ENCODE measurements around the gene PERP. TPM values are rescaled to one million over a fixed set of nuclear protein-coding genes. Genes with fewer than 3 reads are reported as not detected.
"Not testable (repeated sequence)": the region's sequence is repeated elsewhere in the genome, so short reads cannot be mapped to it uniquely, and the experiment has no call there.

Gene PERP
- total RNA-seq, 6 experiments from 2014 or later, result 40.6 to 53.4 (median 47.9) TPM

- DNase-seq, result no peak
- H3K9me3 Mint-ChIP-seq, result no peaks in the 10 kb centered on the region
- H3K27ac Mint-ChIP-seq, result no peak overlapping the region
- peaks cover 14% of the 10 kb centered on the region for H3K27me3 Mint-ChIP-seq (ENCODE audit: insufficient read depth)
- no peaks in the 10 kb centered on the region for H3K4me1 Mint-ChIP-seq (ENCODE audit: low read depth)
- TF ChIP-seq, protein P1, sequence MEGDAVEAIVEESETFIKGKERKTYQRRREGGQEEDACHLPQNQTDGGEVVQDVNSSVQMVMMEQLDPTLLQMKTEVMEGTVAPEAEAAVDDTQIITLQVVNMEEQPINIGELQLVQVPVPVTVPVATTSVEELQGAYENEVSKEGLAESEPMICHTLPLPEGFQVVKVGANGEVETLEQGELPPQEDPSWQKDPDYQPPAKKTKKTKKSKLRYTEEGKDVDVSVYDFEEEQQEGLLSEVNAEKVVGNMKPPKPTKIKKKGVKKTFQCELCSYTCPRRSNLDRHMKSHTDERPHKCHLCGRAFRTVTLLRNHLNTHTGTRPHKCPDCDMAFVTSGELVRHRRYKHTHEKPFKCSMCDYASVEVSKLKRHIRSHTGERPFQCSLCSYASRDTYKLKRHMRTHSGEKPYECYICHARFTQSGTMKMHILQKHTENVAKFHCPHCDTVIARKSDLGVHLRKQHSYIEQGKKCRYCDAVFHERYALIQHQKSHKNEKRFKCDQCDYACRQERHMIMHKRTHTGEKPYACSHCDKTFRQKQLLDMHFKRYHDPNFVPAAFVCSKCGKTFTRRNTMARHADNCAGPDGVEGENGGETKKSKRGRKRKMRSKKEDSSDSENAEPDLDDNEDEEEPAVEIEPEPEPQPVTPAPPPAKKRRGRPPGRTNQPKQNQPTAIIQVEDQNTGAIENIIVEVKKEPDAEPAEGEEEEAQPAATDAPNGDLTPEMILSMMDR (IDR thresholded peaks at IDR 0.05), result no peak
- H3K4me3 Mint-ChIP-seq, result no peak overlapping the region
- H3K36me3 Mint-ChIP-seq (ENCODE audit: low read depth), result no peaks in the 10 kb centered on the region
Observed at GRCh38 chr6:138129190-138129589, 22.0 kb upstream of the PERP start.

DNA sequence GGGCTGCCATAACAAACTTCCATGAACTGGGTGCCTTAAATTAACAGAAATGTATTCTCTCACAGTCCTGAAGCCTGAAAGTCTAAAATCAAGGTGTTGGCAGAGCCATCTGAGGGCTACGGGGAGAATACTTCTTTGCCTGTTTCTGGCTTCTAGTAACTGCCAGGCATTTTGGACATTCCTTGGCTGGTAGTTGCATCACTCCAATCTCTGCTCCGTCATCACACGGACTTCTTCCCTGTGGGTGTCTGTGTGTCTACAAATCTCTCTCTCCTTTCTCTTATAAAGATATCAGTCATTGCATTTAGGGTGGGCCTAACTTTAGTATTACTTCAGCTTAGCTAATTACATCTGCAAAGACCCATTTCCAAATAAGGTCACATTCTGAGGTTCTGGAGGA, 20.9 kb upstream of the PERP start:
- TF ChIP-seq, protein P1 (IDR thresholded peaks at IDR 0.05), result no peak
- Mint-ChIP-seq H3K27me3 (ENCODE audit: insufficient read depth) (peaks cover 17% of the 10 kb centered on the region), H3K9me3 (no peaks in the 10 kb centered on the region), H3K4me3 (no peak overlapping the region), H3K36me3 (ENCODE audit: low read depth) (no peaks in the 10 kb centered on the region), H3K27ac (no peak overlapping the region), H3K4me1 (ENCODE audit: low read depth) (no peaks in the 10 kb centered on the region)
- no peak for DNase-seq

DNA sequence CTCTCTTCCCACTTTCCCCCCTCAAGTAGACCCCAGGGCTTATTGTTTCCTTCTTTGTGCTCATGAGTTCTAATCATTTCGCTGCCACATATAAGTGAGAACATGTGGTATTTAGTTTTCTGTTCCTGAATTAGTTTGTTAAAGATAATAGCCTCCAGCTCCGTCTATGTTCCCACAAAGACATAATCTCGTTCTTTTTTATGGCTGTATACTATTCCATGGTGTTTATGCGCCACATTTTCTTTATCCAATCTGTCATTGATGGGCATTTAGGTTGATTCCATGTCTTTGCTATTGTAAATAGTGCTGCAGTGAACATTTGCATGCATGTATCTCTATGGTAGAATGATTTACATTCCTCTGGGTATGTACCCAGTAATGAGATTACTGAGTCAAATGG, 16.9 kb upstream of the PERP start:
- TF ChIP-seq, protein P1 (IDR thresholded peaks at IDR 0.05), result no peak
- peaks cover 25% of the 10 kb centered on the region for H3K27me3 Mint-ChIP-seq (ENCODE audit: insufficient read depth)
- H3K9me3 Mint-ChIP-seq, result no peaks in the 10 kb centered on the region
- H3K27ac Mint-ChIP-seq, result no peak overlapping the region
- no peaks in the 10 kb centered on the region for H3K36me3 Mint-ChIP-seq (ENCODE audit: low read depth)
- no peak for DNase-seq
- no peaks in the 10 kb centered on the region for H3K4me1 Mint-ChIP-seq (ENCODE audit: low read depth)
- H3K4me3 Mint-ChIP-seq, result no peak overlapping the region

- H3K36me3 Mint-ChIP-seq (ENCODE audit: low read depth), result no peaks in the 10 kb centered on the region
- no peaks in the 10 kb centered on the region for H3K9me3 Mint-ChIP-seq
- no peaks in the 10 kb centered on the region for H3K4me1 Mint-ChIP-seq (ENCODE audit: low read depth)
- DNase-seq, result no peak
- no peak overlapping the region for H3K4me3 Mint-ChIP-seq
- TF ChIP-seq, protein P1 (IDR thresholded peaks at IDR 0.05), result no peak
- H3K27ac Mint-ChIP-seq, result no peak overlapping the region
- peaks cover 22% of the 10 kb centered on the region for H3K27me3 Mint-ChIP-seq (ENCODE audit: insufficient read depth)
Observed at GRCh38 chr6:138119976-138120375, 12.8 kb upstream of the PERP start.

- H3K4me1 Mint-ChIP-seq (ENCODE audit: low read depth); DNase-seq; H3K27ac Mint-ChIP-seq; H3K9me3 Mint-ChIP-seq; H3K4me3 Mint-ChIP-seq; H3K36me3 Mint-ChIP-seq (ENCODE audit: low read depth): not testable (repeated sequence)
- H3K27me3 Mint-ChIP-seq (ENCODE audit: insufficient read depth), result peaks cover 23% of the 10 kb centered on the region
Observed at GRCh38 chr6:138119229-138119628, 12.0 kb upstream of the PERP start.

DNA sequence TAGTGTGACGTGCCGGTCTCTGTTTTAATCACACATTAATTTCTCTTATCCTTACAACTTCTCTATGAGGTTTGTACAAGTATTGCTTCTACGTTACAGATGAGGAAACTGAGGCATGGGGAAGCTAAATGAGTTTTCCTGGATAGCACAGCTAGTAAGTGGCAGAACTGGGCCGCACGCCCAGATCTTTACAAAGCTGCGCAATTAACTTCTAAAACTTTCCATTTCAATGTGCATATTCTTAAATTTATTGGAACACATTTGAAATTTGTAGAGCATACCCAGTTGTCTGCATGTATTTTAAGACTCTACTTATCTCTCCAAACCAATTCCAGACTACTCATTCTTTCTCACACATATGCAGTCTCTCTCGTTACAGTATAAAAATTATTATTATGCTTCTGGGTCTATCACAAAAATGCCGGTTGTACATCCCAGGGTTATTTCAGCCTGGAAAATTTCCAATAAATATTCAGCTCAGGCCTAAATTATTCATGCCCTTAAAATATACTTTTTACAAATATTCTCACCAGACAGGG, 10.2 kb upstream of the PERP start:
- DNase-seq, result no peak
- peaks cover 23% of the 10 kb centered on the region for H3K27me3 Mint-ChIP-seq (ENCODE audit: insufficient read depth)
- H3K4me3 Mint-ChIP-seq, result no peak overlapping the region
- H3K27ac Mint-ChIP-seq, result no peak overlapping the region
- no peaks in the 10 kb centered on the region for H3K9me3 Mint-ChIP-seq
- H3K36me3 Mint-ChIP-seq (ENCODE audit: low read depth), result no peaks in the 10 kb centered on the region
- TF ChIP-seq, protein P1 (IDR thresholded peaks at IDR 0.05), result no peak
- H3K4me1 Mint-ChIP-seq (ENCODE audit: low read depth), result no peaks in the 10 kb centered on the region

All from HFFc6 (cell line).